HEK293 (cell line): Measurements from ENCODE around the gene SCLT1.

ENCODE experiments used
- CTCF ChIA-PET: fragments of 350-600 bp; formaldehyde crosslinking; extraction: SDS; loops from one replicate; lab custom pipeline; 2021; ENCODE audit warnings: antibody characterized with exemption; lab: Yijun Ruan, JAX
- POLR2A ChIA-PET: fragments of 300-600 bp; formaldehyde crosslinking; extraction: SDS; loops from one replicate; lab custom pipeline; 2020; ENCODE audit warnings: antibody characterized with exemption, inconsistent platforms; lab: Yijun Ruan, JAX
- H3K27ac ChIP-seq: fragments of 200-500 bp; sonication (Bioruptor generic); 2 replicates; pipeline ENCODE4 v1.5.1; 2014; ENCODE audit warnings: low read depth, low read length, control low read depth, inconsistent platforms; ENCODE audit errors: extremely low read depth
- H3K36me3 ChIP-seq, 2 experiments: fragments of 200-500 bp in 1 of 2; sonication (Bioruptor generic) in 1 of 2; 1 replicate in 1 of 2; 2 replicates in 1 of 2; pipeline ENCODE4 v1.5.1; 2014 to 2017; ENCODE audit warnings: inconsistent platforms in 2 of 2, low read length in 2 of 2; ENCODE audit not compliant: control insufficient read depth in 2 of 2, insufficient read depth in 1 of 2
- H3K4me1 ChIP-seq: fragments of 200-500 bp; sonication (Bioruptor generic); 2 replicates; pipeline ENCODE4 v1.5.1; 2014; ENCODE audit warnings: mild to moderate bottlenecking, low read length, inconsistent platforms; ENCODE audit not compliant: control insufficient read depth, insufficient read depth
- H3K4me3 ChIP-seq: 2 replicates; pipeline ENCODE4 v1.5.1; 2011; ENCODE audit warnings: low read depth, mild to moderate bottlenecking, control low read depth, low read length, moderate library complexity
- H3K9me3 ChIP-seq: fragments of 200-500 bp; sonication (Bioruptor generic); 2 replicates; pipeline ENCODE4 v1.5.1; 2014; ENCODE audit warnings: low read depth, low read length, inconsistent platforms; ENCODE audit not compliant: control insufficient read depth, insufficient read depth
- AEBP2 ChIP-seq: fragments of 450-650 bp; formaldehyde crosslinking; IDR thresholded peaks from 2 replicates; pipeline ENCODE4 v1.5.1; 2016; ENCODE audit warnings: missing biosample characterization, missing genetic modification characterization, borderline replicate concordance
- ELK4 ChIP-seq: IDR thresholded peaks from 2 replicates; pipeline ENCODE4 v1.6.1; 2011; ENCODE audit warnings: mild to moderate bottlenecking, low read depth, low read length, borderline replicate concordance
- GLI2 ChIP-seq: fragments of 450-650 bp; formaldehyde crosslinking; IDR thresholded peaks from 2 replicates; pipeline ENCODE4; 2017; ENCODE audit warnings: missing biosample characterization, missing genetic modification characterization, low read depth, borderline replicate concordance
- KLF7 ChIP-seq: fragments of 450-650 bp; formaldehyde crosslinking; IDR thresholded peaks from 2 replicates; pipeline ENCODE4 v1.5.1; 2016; ENCODE audit warnings: missing biosample characterization, missing genetic modification characterization, borderline replicate concordance
- OVOL3 ChIP-seq: fragments of 450-650 bp; formaldehyde crosslinking; IDR thresholded peaks from 2 replicates; pipeline ENCODE4 v1.5.1; 2016; ENCODE audit warnings: missing biosample characterization, missing genetic modification characterization
- PBX3 ChIP-seq: sonication (generic); formaldehyde crosslinking; IDR thresholded peaks from 2 replicates; pipeline ENCODE4 v1.8.1; 2022; ENCODE audit warnings: mild to moderate bottlenecking, moderate library complexity, missing genetic modification reagents
- TCF7L2 ChIP-seq: IDR thresholded peaks from 2 replicates; pipeline ENCODE4 v1.6.1; 2011; ENCODE audit warnings: low read depth, mild to moderate bottlenecking, inconsistent platforms, low read length, moderate library complexity, borderline replicate concordance
- ZNF138 ChIP-seq: fragments of 450-650 bp; formaldehyde crosslinking; IDR thresholded peaks from 2 replicates; pipeline ENCODE4 v1.5.1; 2016; ENCODE audit warnings: missing biosample characterization, missing genetic modification characterization, borderline replicate concordance
- ZNF157 ChIP-seq: fragments of 450-650 bp; formaldehyde crosslinking; IDR thresholded peaks from 2 replicates; pipeline ENCODE4 v1.5.1; 2016; ENCODE audit warnings: missing biosample characterization, missing genetic modification characterization
- ZNF18 ChIP-seq: fragments of 450-650 bp; formaldehyde crosslinking; IDR thresholded peaks from 2 replicates; pipeline ENCODE4 v1.5.1; 2016; ENCODE audit warnings: missing biosample characterization, missing genetic modification characterization
- ZNF184 ChIP-seq: fragments of 450-650 bp; IDR thresholded peaks from 2 replicates; pipeline ENCODE4 v1.5.1; 2018; ENCODE audit warnings: missing biosample characterization, mild to moderate bottlenecking, missing genetic modification characterization
- ZNF221 ChIP-seq: fragments of 450-650 bp; formaldehyde crosslinking; IDR thresholded peaks from 2 replicates; pipeline ENCODE4 v1.5.1; 2017; ENCODE audit warnings: missing biosample characterization, missing genetic modification characterization, borderline replicate concordance
- ZNF280D ChIP-seq: fragments of 450-650 bp; formaldehyde crosslinking; IDR thresholded peaks from 2 replicates; pipeline ENCODE4 v1.5.1; 2016; ENCODE audit warnings: missing biosample characterization, missing genetic modification characterization
- ZNF335 ChIP-seq: fragments of 450-650 bp; formaldehyde crosslinking; conservative IDR thresholded peaks from 2 replicates; pipeline ENCODE4 v1.5.1; 2016; ENCODE audit warnings: missing biosample characterization, missing genetic modification characterization
- ZNF37A ChIP-seq: fragments of 450-650 bp; IDR thresholded peaks from 2 replicates; pipeline ENCODE4 v1.5.1; 2018; ENCODE audit warnings: missing biosample characterization, missing genetic modification characterization
- ZNF398 ChIP-seq: fragments of 450-650 bp; formaldehyde crosslinking; IDR thresholded peaks from 2 replicates; pipeline ENCODE4 v1.5.1; 2017; ENCODE audit warnings: missing biosample characterization, missing genetic modification characterization
- ZNF488 ChIP-seq: fragments of 450-650 bp; formaldehyde crosslinking; IDR thresholded peaks from 2 replicates; pipeline ENCODE4 v1.5.1; 2016; ENCODE audit warnings: missing biosample characterization, missing genetic modification characterization
- ZNF664 ChIP-seq: fragments of 450-650 bp; formaldehyde crosslinking; IDR thresholded peaks from 2 replicates; pipeline ENCODE4 v1.5.1; 2016; ENCODE audit warnings: missing biosample characterization, missing genetic modification characterization
- ZNF701 ChIP-seq: fragments of 450-650 bp; formaldehyde crosslinking; IDR thresholded peaks from 2 replicates; pipeline ENCODE4 v1.5.1; 2016; ENCODE audit warnings: missing biosample characterization, missing genetic modification characterization

Gene SCLT1

GRCh38 chr4:128859887-128860677 lies 233.3 kb downstream of the SCLT1 start:
- ChIA-PET CTCF (no interaction called here), POLR2A (no interaction called here)
- TF ChIP-seq ZNF664 (tag by site-specific recombination) (no peak), ZNF280D (tag by site-specific recombination) (no peak), ELK4 (no peak), ZNF701 (no peak), ZNF221 (tag by site-specific recombination) (no peak), KLF7 (no peak), ZNF335 (tag by site-specific recombination) (no peak), TCF7L2 (no peak), ZNF157 (no peak), ZNF488 (tag by site-specific recombination) (no peak), ZNF184 (no peak), PBX3 (no peak), ZNF18 (tag by site-specific recombination) (no peak), OVOL3 (tag by site-specific recombination) (no peak), ZNF398 (tag by site-specific recombination) (no peak), ZNF37A (no peak), AEBP2 (tag by site-specific recombination) (no peak), GLI2 (tag by site-specific recombination) (no peak), ZNF138 (tag by site-specific recombination) (no peak)
- Histone ChIP-seq H3K36me3 (peaks cover 0 to 90% of the 10 kb centered on the region in 2 experiments; a peak in 2 of 3 replicates), H3K27ac (no peak overlapping the region), H3K4me1 (no peaks in the 10 kb centered on the region), H3K9me3 (no peaks in the 10 kb centered on the region), H3K4me3 (no peak overlapping the region)
